ENCODE measurements around the gene CNOT6.

The CNOT6 gene

GRCh38 chr5:180618829-180619562, 124.8 kb downstream of the CNOT6 start (continued):
- TF ChIP-seq ZNF214 (tag by site-specific recombination; IDR thresholded peaks at IDR 0.05; ENCODE audit: borderline replicate concordance): no peak
- TF ChIP-seq ZNF629 (tag by site-specific recombination; IDR thresholded peaks at IDR 0.05): no peak
- no peak for TF ChIP-seq ZBTB7A (tag by site-specific recombination; IDR thresholded peaks at IDR 0.05; ENCODE audit: low read depth)
- TF ChIP-seq ZNF37A (tag by site-specific recombination; IDR thresholded peaks at IDR 0.05): no peak
- no peak for TF ChIP-seq ZNF837 (tag by site-specific recombination; IDR thresholded peaks at IDR 0.05)
- TF ChIP-seq, protein P1, sequence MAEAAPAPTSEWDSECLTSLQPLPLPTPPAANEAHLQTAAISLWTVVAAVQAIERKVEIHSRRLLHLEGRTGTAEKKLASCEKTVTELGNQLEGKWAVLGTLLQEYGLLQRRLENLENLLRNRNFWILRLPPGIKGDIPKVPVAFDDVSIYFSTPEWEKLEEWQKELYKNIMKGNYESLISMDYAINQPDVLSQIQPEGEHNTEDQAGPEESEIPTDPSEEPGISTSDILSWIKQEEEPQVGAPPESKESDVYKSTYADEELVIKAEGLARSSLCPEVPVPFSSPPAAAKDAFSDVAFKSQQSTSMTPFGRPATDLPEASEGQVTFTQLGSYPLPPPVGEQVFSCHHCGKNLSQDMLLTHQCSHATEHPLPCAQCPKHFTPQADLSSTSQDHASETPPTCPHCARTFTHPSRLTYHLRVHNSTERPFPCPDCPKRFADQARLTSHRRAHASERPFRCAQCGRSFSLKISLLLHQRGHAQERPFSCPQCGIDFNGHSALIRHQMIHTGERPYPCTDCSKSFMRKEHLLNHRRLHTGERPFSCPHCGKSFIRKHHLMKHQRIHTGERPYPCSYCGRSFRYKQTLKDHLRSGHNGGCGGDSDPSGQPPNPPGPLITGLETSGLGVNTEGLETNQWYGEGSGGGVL (tag by site-specific recombination; IDR thresholded peaks at IDR 0.05): peak; percentile 47
- no peak for TF ChIP-seq SP3 (tag by site-specific recombination; IDR thresholded peaks at IDR 0.05)
- TF ChIP-seq ZNF791 (tag by site-specific recombination; IDR thresholded peaks at IDR 0.05): no peak
- no peak for TF ChIP-seq YY2 (tag by site-specific recombination; IDR thresholded peaks at IDR 0.05)
- no peak for TF ChIP-seq TSHZ1 (tag by site-specific recombination; IDR thresholded peaks at IDR 0.05; ENCODE audit: borderline replicate concordance)
- no peak for TF ChIP-seq ZBTB6 (tag by site-specific recombination; IDR thresholded peaks at IDR 0.05)
- peak; percentile 48 for TF ChIP-seq GLIS2 (tag by site-specific recombination; IDR thresholded peaks at IDR 0.05)
- TF ChIP-seq ZNF350 (tag by site-specific recombination; IDR thresholded peaks at IDR 0.05): no peak
- no peak for TF ChIP-seq ZNF132 (tag by site-specific recombination; IDR thresholded peaks at IDR 0.05; ENCODE audit: borderline replicate concordance)
- TF ChIP-seq ZNF394 (tag by site-specific recombination; IDR thresholded peaks at IDR 0.05; ENCODE audit: borderline replicate concordance): no peak
- peak; percentile 98 for TF ChIP-seq ZBTB8A (tag by site-specific recombination; IDR thresholded peaks at IDR 0.05)
- TF ChIP-seq, protein P2, sequence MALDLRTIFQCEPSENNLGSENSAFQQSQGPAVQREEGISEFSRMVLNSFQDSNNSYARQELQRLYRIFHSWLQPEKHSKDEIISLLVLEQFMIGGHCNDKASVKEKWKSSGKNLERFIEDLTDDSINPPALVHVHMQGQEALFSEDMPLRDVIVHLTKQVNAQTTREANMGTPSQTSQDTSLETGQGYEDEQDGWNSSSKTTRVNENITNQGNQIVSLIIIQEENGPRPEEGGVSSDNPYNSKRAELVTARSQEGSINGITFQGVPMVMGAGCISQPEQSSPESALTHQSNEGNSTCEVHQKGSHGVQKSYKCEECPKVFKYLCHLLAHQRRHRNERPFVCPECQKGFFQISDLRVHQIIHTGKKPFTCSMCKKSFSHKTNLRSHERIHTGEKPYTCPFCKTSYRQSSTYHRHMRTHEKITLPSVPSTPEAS (tag by site-specific recombination; IDR thresholded peaks at IDR 0.05): no peak
- no peak for TF ChIP-seq ZNF16 (tag by site-specific recombination; IDR thresholded peaks at IDR 0.05; ENCODE audit: low read depth)
- TF ChIP-seq, protein P3, sequence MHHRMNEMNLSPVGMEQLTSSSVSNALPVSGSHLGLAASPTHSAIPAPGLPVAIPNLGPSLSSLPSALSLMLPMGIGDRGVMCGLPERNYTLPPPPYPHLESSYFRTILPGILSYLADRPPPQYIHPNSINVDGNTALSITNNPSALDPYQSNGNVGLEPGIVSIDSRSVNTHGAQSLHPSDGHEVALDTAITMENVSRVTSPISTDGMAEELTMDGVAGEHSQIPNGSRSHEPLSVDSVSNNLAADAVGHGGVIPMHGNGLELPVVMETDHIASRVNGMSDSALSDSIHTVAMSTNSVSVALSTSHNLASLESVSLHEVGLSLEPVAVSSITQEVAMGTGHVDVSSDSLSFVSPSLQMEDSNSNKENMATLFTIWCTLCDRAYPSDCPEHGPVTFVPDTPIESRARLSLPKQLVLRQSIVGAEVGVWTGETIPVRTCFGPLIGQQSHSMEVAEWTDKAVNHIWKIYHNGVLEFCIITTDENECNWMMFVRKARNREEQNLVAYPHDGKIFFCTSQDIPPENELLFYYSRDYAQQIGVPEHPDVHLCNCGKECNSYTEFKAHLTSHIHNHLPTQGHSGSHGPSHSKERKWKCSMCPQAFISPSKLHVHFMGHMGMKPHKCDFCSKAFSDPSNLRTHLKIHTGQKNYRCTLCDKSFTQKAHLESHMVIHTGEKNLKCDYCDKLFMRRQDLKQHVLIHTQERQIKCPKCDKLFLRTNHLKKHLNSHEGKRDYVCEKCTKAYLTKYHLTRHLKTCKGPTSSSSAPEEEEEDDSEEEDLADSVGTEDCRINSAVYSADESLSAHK (tag by site-specific recombination; IDR thresholded peaks at IDR 0.05): no peak
- no peak for TF ChIP-seq ZNF610 (tag by site-specific recombination; IDR thresholded peaks at IDR 0.05; ENCODE audit: borderline replicate concordance)
- TF ChIP-seq ZNF157 (tag by site-specific recombination; IDR thresholded peaks at IDR 0.05): no peak
- no peak for TF ChIP-seq ZNF2 (tag by site-specific recombination; IDR thresholded peaks at IDR 0.05)
- TF ChIP-seq YY1 (tag by site-specific recombination; IDR thresholded peaks at IDR 0.05): peak; percentile 47
- TF ChIP-seq ZNF530 (tag by site-specific recombination; IDR thresholded peaks at IDR 0.05; ENCODE audit: low read depth): no peak
- no peak for TF ChIP-seq ZNF830 (tag by site-specific recombination; IDR thresholded peaks at IDR 0.05; ENCODE audit: low read depth)
- TF ChIP-seq ZNF596 (tag by site-specific recombination; IDR thresholded peaks at IDR 0.05): no peak
- TF ChIP-seq ZNF707 (tag by site-specific recombination; IDR thresholded peaks at IDR 0.05): no peak
- no peak for TF ChIP-seq ZNF548 (tag by site-specific recombination; IDR thresholded peaks at IDR 0.05)
- TF ChIP-seq ZNF140 (tag by site-specific recombination; IDR thresholded peaks at IDR 0.05): no peak
